ENCODE data around the gene AIG1.

The AIG1 gene

DNA sequence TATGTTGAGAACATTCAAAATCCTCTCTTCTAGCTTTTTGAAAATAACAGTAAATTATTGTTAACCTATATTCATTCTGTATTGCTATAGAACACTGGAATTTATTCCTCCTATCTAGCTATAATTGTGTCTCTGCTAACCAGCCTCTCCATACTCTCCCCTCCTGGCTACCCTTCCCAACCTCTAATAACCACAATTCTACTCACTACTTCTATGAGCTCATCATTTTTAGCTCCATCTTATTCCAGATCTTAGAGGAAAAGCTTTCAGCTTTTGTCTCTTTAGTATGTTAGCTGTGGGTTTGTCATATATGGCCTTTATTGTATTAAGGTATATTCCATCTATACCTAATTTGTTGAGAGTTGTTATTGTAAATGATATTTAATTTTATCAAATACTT lies 108.8 kb downstream of the AIG1 start:
- no peak for DNase-seq

DNA sequence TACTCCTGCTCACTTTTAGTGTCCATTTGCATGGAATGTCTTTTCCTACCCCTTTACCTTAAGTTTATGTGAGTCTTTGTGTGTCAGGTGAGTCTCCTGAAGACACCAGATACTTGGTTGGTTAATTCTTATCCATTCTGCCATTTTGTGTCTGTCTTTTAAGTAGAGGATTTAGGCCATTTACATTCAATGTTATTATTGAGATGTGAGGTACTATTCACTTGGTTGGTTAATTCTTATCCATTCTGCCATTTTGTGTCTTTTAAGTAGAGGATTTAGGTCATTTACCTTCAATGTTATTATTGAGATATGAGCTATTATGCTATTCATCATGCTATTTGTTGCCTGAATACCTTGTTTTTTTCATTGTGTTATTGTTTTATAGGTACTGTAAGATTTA lies 113.8 kb downstream of the AIG1 start:
- no peak for DNase-seq

DNA sequence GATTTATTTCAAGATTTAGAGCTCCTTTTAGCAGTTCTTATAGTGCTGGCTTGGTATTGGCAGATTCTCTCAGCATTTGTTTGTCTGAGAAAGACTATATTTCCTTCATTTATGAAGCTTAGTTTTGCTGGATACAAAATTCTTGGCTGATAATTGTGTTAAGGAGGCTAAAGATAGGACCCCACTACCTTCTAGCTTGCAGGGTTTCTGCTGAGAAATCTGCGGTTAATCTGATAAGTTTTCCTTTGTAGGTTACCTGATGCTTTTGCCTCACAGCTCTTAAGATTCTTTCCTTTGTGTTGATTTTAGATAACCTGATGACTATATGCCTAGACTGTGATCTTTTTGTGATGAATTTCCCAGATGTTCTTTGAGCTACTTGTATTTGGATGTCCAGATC lies 114.3 kb downstream of the AIG1 start:
- no peak for DNase-seq

DNA sequence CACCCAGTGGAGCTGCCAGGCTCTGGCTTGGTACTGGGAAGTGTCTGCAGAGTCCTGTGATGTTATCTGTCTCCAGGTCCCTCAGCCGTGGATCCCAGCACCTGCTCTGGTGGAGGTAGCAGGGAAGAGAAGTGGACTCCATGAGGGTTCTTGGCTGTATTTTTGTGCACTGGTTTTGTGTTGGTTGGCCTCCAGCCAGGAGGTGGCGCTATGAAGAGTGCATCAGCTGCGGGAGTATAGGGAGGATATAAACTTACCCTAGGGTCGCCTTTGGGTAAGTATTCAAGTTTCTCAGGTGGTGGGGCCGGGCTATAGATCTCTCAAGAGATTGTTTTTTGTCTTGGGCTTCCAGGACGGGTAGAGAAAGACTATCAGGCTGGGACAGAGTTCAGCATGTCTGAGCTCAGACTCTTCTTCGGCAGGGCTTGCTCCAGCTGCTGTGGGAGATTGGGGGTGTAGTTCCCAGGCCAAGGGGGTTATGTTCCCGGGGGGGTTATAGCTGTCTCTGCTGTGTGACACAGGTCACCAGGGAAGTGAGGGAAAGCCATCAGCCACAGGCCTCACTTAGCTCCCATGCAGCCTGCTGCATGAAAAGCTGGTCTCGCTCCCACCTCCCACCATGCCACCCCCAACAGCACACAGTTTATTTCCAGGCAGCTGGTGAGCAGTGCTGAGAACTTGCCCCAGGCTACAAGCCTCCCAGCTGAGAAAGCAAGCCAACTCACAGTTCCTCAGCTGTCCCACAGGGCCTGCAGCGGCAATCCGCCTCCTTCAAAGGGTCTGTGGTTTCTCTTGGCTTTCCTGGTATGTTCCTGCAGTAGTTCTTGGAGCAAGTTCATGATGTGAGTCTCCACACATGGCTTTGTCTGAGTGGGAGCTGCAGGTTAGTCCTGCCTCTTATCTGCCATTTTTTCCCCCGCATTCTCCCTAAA lies 115.7 kb downstream of the AIG1 start:
- DNase-seq, result no peak

DNA sequence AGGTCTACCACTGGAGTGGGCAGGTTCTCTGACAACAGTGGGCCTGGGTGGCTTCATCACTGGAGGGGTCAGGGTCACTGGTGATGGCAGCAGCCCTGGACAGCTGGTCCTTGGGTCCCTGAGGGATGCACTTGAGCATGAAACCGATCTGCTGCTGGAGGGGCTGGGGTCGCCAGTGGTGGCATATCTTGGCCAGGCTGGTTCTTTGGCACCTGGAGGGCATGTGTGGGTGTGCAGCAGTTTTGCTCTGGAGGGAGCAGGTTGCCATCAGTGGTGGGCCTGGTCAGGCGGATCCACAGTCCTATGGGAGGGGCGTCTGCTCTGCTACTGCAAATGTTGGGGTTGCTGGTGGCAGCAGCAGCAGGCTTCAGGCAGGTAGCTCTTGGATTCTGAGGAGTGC lies 117.0 kb downstream of the AIG1 start:
- DNase-seq, result no peak

DNA sequence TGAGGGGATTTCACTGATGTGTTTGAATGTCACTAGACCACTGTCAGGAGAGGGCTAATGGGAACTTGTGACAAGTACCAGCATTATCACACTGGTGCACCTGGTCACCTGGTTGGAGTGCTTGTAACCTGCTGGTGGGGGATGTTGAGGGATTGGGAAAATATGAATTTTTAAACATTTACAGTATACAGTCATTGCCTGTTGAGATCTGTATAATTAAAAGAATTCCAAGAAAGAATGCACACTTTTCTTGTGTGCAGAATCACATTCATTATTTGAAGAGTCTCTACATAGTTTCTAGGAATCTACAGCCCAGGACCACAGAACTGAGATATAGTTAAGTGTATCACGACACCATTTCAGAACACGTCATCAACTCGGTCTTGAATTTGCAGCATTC lies 118.4 kb downstream of the AIG1 start:
- DNase-seq, result no peak

DNA sequence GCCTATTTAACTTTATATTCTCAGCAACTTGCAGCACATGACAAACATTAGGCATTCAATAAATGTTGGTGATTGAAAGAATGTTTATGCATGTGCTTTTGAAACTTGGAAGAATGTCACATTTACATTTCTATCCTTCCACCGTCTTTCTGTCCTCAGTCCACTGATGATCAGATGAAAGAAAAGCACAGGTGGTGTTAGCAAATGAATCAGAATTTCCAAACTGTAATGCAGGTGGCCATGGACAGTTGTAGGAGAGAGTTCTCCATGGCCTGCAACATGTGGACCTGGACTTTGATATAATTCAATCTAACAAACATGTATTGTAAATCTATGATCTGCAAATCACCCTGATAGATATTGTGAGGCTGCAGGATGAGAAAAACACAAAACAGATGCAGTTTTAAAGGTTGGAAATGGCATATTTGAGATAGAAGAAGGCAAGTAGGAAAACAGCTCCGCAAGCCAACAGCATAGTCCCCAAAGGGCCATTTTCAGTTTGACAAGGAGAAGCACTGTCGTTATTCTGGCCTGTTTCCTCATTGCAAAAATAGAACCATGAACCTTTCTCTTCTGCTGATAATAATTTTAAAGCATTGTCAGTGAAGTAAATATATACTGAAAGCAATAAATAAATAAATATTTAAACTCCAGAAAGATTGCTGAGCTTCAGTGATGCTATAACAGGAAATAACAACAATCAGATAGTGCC lies 119.4 kb downstream of the AIG1 start:
- DNase-seq, result no peak

DNA sequence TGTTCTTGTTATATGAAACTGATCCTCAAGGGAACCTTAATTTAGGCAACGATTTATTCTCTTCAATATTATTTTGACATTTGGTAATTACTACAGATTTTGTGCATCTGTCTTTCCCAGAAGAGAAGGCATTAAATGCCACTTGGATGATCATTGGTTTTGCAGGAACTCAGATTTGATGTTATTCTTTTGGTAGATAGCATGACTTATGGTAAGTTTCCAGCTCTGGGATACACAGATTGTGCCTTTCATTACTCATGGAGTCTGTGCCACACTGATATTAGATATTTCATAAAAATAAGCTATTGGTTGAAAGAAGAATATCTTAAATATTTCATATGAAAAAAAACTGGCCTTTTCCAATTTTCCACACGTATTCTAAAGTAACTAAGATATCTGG lies 120.1 kb downstream of the AIG1 start:
- DNase-seq, result no peak

DNA sequence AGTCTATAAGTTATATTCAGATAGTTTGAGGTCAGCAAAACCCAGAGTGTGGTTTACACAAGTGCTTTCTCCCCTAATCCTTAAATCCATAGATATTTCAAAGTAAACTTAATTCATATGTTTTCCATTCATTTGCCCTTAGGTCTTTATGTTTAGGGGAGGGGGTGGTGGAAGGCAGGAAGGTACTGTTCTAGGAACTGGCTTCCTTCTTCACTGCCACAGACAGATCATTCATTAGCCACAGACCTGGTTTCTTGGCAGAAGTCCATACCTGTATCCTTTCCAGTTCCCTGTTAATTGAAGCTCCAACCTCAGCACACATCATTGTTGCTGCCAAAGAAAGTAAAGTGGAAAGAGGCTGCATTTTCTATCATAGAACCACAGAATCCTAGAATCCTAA lies 123.0 kb downstream of the AIG1 start:
- no peak for DNase-seq

DNA sequence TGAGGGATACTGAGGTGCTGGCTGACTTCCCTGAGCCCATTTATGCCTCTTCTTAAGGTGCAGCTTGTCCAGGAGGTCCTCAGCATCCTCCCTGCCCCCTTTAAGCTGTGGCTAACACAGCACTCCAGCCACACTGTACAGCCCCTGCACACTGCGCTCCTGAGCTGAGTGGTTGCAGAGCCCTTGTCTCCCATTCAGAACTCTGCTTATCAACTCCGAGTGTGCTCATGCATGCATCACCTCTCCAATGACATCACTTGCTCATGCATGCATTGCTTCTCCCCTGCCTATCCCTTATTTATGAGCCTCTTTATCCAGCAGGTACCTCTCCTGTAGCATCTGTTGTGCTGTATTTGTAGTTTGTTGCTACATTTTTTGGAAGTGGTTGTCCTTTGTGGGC lies 124.6 kb downstream of the AIG1 start:
- no peak for DNase-seq

DNA sequence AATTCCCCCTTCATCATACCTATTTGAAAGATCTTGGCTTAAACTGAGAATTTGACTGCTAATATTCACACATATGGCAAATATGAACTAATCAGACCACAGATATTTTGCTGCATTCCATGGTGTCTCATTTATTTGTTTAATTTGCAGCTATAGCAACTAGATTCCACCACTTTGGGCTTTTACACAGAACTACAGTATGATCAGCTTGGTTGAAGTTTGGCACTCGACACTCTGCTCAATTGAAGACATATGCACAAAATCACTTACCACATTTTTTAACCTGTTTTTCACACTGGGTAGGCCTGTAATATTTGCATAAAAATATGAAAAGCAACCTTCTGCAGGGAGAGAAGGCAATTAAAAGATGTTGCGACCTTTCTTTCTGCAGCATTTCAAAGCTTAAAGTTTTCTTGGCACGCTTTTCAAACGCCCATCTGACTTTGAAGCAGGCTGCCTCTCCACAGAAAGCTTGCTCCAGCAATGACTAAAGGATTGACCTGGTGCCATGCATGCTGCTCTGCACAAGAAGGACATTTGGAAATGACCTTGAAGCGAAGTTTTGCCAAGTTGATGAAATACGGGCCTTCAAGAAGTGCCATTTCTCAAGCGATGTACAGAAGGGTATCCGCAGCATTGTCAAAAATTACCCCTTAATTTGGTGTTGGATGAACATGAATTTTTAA lies 126.7 kb downstream of the AIG1 start:
- DNase-seq, result no peak

DNA sequence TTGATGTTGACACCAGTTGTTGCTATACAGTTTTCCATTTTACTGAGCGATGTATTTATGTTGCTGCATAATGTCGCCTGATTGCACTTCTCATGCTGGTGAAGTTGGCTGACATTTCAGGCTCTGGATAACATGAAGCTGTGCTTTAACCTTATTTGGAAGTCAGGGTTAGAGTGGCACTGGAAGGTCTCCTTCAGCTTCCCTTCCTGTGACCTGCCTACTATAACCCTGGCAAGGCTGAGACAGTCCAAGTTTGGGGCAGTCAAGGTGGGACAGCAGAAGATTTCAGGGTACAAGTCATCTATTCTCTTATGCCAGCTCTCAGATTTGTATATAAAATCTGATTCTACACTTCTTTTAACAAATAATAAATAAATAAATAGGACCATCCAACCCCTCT lies 127.6 kb downstream of the AIG1 start:
- DNase-seq, result no peak

DNA sequence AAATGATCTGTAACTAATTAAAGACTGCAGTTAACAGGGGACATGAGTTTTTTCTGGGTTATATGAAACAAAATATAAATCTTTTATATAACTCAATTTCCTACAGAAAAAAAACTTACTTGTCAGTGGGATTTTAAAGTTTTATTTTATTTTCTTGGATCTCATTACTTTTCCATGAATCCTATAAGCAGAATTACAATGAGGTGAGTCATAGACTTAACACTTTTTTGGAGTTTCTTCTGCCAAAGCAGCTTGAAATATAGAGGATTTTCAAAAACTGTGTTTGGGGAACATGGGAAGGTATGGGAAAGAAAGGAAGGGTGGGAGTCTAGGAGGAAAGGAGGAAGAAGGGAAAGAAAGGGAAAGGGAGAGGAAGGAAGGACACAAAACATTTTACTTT lies 130.7 kb downstream of the AIG1 start:
- no peak for DNase-seq

DNA sequence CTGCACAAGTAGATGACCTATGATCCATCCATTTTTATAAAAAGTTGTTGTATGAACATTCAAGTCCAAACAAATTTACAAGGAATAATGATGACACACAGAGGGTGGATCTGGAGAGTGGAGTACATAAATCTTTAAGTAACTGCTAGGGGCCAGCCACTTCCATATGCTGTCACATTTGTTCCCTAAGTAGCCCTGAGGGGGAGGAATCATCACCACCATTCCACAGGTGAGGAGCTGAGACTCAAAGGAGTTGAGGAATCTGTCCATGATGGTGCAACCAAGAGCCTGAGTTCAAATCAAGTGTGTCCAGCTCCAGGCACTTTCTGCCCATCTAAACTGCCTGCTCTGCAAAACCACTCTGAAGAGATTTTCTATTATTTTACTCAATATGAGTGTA lies 132.1 kb downstream of the AIG1 start:
- DNase-seq, result no peak

DNA sequence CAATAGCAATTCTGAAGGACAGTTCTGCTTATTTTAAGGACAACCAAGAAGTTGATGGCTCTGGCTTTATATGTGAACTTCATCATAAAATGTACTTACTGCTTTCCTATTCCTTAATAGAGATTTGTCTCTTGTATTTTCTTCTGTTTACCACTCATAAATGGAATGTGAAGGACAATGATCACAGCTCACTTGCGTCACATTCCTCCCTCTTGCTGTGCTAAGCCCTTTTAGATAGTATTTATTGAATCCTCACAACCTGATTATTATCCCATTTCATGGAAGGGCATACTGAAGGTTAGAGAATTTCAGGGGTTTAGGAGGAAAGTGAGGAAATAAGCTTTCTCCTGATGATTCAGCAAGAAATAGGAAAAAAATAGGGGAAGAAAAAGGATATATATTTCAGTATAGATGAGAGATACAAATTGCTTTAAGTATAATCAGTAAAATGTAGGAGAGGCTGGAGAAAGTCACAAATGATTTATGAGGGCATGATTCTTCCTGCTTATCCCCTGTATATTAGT lies 132.9 kb downstream of the AIG1 start:
- DNase-seq, result no peak

DNA sequence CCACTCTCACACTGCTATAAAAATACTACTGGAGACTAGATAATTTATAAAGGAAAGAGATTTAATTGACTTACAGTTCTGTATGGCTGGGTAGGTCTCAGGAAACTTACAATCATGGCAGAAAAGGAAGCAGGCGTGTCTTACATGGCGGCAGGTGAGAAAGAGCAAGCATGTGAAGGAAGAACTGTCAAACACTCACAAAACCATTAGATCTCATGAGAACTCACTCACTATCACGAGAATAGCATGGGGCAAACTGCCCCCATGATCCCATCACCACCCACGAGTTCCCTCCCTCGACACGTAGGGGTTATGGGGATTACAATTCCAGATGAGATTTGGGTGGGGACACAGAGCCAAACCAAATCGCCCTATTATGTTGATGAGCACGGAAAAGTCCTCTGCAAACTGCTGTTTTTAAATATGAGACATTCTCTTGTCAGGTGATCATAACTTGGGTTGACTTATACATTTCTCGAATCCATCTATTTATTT lies 133.5 kb downstream of the AIG1 start:
- no peak for DNase-seq

DNA sequence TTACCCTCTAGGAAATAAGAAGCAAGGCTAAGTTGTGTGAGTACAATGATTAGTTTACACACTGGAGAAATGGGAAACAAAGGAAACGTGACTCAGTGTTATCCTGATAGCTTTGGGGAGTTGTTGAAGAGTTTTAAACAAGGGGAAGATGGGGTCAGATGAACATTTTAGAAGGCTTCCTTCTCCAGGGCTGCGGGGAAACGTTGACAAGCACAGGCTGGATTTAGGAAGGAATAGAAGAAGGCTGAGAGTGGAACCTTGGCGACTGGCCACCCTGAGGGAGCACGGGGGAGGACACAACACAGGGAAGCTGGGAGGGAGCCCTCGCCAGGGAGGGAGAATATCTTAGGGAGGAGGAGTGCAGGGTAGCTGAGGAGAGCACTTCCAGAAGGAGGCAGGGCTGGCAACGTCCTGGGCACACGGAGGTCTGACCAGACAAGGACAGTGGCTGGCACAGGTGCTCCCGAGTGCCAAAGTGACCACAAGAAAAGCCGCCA lies 134.7 kb downstream of the AIG1 start:
- DNase-seq, result no peak

DNA sequence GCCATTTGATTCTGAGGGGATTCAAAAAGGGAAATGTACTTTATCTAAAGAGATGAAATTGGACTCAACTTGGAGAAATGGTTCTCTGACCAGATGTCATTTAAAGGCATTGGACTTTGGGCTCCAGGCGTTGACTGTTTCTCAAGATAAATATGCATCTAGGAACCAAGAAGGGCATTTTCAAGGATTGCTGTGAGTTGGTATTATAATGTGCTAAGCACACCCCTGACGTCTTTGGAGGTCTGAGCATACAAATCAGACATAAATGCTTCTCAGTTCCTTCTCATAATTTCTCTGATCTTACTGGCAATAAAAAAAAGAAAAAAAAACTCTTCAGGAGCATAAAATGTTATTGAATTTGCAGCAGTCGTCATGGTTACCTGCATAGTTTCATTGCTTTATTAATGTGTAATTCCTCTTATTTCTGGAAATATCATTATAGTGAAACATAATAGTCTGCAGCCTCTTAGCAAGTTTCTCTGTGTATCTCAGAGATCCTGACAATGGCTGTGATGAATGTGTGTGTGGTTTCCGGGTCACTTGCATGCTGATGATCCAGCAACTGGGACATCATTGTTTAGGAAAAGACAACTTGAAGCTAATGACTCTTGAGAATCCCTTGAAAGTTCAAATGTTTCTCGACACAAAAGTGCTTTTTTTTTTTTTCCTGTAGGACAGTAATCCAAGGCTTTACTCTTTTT lies 136.0 kb downstream of the AIG1 start:
- DNase-seq, result no peak

DNA sequence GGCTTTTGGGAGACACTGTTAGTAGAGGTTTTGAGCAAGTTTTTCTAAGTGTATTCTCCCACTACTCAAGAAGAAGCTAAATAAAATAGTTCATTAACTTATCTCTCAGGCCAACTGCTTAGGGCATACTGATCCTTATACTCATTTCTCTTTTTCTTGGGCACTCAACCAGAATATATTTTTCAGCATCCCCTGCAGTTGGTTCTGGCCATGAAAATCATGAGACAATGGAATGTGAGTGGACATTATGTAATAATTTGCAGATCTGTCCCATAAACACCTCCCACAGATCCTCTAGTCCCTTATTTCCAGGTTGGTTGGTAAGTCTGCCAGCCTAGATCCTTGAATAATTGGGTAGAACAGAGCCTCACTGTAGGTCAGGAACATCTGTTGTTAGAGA lies 136.7 kb downstream of the AIG1 start:
- DNase-seq, result no peak

DNA sequence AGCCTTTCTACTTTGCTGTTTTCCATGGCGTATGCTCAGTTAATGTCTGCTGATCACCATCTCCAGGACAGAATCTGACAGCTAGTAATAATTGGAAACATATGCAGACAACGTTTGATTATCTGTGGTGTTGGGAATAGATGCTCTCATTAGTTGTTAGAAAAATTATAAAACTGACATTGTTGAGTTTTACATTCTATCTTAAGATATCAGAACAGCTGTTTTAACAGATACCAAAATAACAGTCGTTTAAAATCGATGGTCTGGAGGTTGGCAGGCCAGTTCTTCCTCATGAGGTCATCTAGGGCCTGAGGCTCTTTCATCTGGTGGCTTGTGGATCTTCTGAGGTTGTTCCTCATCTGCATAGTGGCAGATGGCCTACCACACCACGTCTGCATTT lies 137.6 kb downstream of the AIG1 start:
- no peak for DNase-seq

DNA sequence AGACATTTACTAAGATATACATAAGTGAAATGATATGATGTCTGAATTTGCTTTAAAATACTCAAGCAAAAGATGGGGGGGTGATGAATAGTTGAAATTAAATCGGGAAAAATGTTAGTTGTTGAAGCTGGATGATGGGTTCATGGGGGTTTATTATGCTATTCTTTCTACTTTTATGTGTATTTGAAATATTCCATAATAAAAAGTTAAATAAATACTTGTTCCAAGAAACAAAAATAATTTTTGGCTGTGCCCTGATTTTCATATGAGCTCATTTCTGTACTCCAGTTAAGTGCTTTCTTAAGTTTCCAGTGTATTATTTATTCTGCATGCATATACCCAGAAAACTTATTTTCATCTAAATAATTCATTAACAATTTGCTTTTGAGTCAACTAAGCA lies 138.6 kb downstream of the AIG1 start:
- DNase-seq, result no peak

DNA sequence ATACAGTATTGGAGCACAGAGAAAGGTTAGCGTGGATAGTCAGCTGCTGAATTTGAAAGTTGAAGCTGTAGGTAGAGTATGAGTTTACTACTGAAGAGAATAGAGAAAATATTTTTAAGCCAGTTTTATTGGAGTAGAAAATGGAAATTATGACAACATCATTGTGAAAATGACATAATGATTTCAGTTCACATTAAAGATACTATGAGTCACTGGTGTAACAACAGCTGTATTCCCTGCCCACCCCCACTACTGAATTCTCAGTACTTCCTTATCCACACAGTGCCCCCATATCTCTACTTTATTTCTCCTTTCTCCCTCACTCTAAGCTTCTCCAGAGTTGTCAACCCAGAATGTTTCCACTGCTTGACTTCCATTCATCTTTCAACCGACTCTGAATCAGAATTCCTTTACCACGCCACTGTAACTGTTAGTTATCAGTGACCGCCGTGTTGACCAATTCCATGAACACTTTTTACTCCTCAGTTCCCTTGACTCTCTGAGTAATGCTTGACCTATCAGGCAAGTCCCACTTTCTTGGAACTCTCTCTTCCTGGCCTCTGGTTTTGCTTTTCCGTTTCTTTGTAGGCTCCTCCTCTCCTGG lies 139.6 kb downstream of the AIG1 start:
- no peak for DNase-seq
